Ovary (tissue), 10 donors: Measurements from ENCODE around the gene DCUN1D4. TPM values are rescaled to one million over a fixed set of nuclear protein-coding genes. Genes with fewer than 3 reads are reported as not detected.

Source experiments
- DNase-seq, 5 donors: peaks; one replicate each; pipeline ENCODE4 v3.0.0-alpha.2; 2019 to 2020
- H3K27ac ChIP-seq, 2 donors: fragments of 200-600 bp; one replicate each; pipeline versions ENCODE4 v1.5.1 to v1.8.0; 2019 to 2022
- H3K27me3 ChIP-seq: fragments of 200-600 bp; one replicate; pipeline ENCODE4 v1.8.0; 2022
- H3K36me3 ChIP-seq: fragments of 200-600 bp; sonication (generic); one replicate; pipeline ENCODE4 v1.5.1; 2019
- H3K4me1 ChIP-seq: one replicate; pipeline ENCODE4 v1.8.1; 2013; ENCODE audit warnings: mild to moderate bottlenecking, moderate library complexity; ENCODE audit not compliant: insufficient read depth
- H3K4me3 ChIP-seq: fragments of 200-600 bp; sonication (generic); one replicate; pipeline ENCODE4 v1.5.1; 2017
- H3K9me3 ChIP-seq, 2 donors: fragments of 200-600 bp in 1 of 2; sonication (generic) in 1 of 2; one replicate each; pipeline versions ENCODE4 v1.5.1 to v1.8.1; 2013 to 2019; ENCODE audit warnings: mild to moderate bottlenecking in 1 of 2, moderate library complexity in 1 of 2
- CTCF ChIP-seq, 3 donors: fragments of 450-650 bp in 2 of 3; fragments of 200-600 bp in 1 of 3; IDR thresholded peaks; one replicate each; pipeline versions ENCODE4 v1.5.1 to v1.8.0; 2016 to 2022; ENCODE audit warnings: antibody characterized with exemption in 3 of 3, mild to moderate bottlenecking in 1 of 3
- EP300 ChIP-seq: sonication (generic); formaldehyde crosslinking; IDR thresholded peaks from one replicate; pipeline ENCODE4 v1.6.1; 2017; ENCODE audit warnings: antibody characterized with exemption
- POLR2A ChIP-seq: fragments of 450-650 bp; IDR thresholded peaks from one replicate; pipeline ENCODE4 v1.6.1; 2017; ENCODE audit warnings: antibody characterized with exemption, mild to moderate bottlenecking, moderate library complexity
- WGBS, 3 donors: extraction: QIAGEN DNeasy Blood & Tissue Kit in 1 of 3; methylation state at CpG; one replicate each; pipeline versions ENCODE4 v1.1.5 to v1.1.7; 2013 to 2017; 5-methylcytosine and 5-hydroxymethylcytosine counted together
- intact Hi-C, 4 donors: fragments of 100-400 bp; cut with DNase I; formaldehyde crosslinking; loops; one replicate each; pipeline versions ENCODE4 v1.11.0 to v1.15.1; 2022 to 2023
- long read RNA-seq, 3 donors: library from polyadenylated mRNA in 2 of 3; unstranded in 2 of 3; transcript quantifications; one replicate each; pipeline ENCODE4 v2.0.0 and lab custom pipeline, GENCODE V29; 2021 to 2026
- polyA plus RNA-seq, 2 donors: library from polyadenylated mRNA; stranded (reverse); fragments of 200-250 nt in 1 of 2; fragments of 350-450 nt in 1 of 2; fragmentation: Illumina TruSeq in 1 of 2; extraction: RNeasy Lipid Tissue Mini Kit (QIAGEN cat#74804) in 1 of 2; gene quantifications; one replicate each; pipeline ENCODE4 v1.2.3, GENCODE V29; 2013 to 2014
- total RNA-seq, 7 donors: library from RNA; depleted of rRNA in 2 of 7; stranded (reverse); fragments of >200 nt in 2 of 7; fragmentation: NEBNext Ultra II Directional in 3 of 7; extraction: Animal tissue kit (Norgen Biotek cat#: 25700) in 3 of 7; gene quantifications; one replicate each; pipeline versions ENCODE4 v1.1.0 to v1.2.4, GENCODE V29; 2016 to 2023
- donor health status: DM: no; HTN: no; CAD: no; lungs with moderate emphysema.
- donor health status: DM: no; HTN: no; CAD: no.
- donor health status: Bipolar disorder and iron deficiency.
- donor health status: DM: yes; HTN: yes; CAD: no.
- donor health status: DM: no; HTN: no; CAD: no.
- donor health status: DM: yes; HTN: yes; CAD: no.

Gene DCUN1D4
- total RNA-seq (100 to 1,000 TPM in 1 of 7 donors, 10 to 100 TPM in 6; 54.0 to 102 (median 73.4) TPM), polyA plus RNA-seq (10 to 100 TPM; 20.7 to 31.4 TPM)
- long read RNA-seq, donor 1, full-length matches to known transcripts: 19 of 38 reads
- long read RNA-seq, donor 1, partial matches to known transcripts: 4 of 38 reads
- long read RNA-seq, donor 1, other reads (novel, unspliced or antisense): 15 of 38 reads
- long read RNA-seq, donor 2, full-length matches to known transcripts: 6 of 6 reads
- long read RNA-seq, donor 2, partial matches to known transcripts: 0 of 6 reads
- long read RNA-seq, donor 2, other reads (novel, unspliced or antisense): 0 of 6 reads
- long read RNA-seq, donor 3, full-length matches to known transcripts: 63 of 88 reads
- long read RNA-seq, donor 3, partial matches to known transcripts: 0 of 88 reads
- long read RNA-seq, donor 3, other reads (novel, unspliced or antisense): 25 of 88 reads

GRCh38 chr4:51842554-51843308, at the start of gene DCUN1D4:
Gene DCUN1D4, plus strand, starts transcription at chr4:51843153. Its CDS starts 90 bp downstream, at chr4:51843243.
- peak; percentile 83 for TF ChIP-seq POLR2A
- TF ChIP-seq EP300: no peak
- TF ChIP-seq CTCF (IDR thresholded peaks at IDR 0.05): peak; percentile 34 to 76 (median 49)
- Histone ChIP-seq H3K36me3 (no peaks in the 10 kb centered on the region), H3K27me3 (no peaks in the 10 kb centered on the region), H3K4me1 (peaks cover 4% of the 10 kb centered on the region), H3K27ac (peak within 1 kb of the TSS; percentile 87 to 96), H3K9me3 (no peaks in the 10 kb centered on the region), H3K4me3 (peak within 1 kb of the TSS; percentile 91)
- peak; percentile 100 for DNase-seq
- 0% methylated on average over 50 to 68 of the region's 68 CpGs for WGBS, 3 donors
- intact Hi-C loops: loop anchor here in 2 of 4 donors (5.0 to 10.0 kb wide), 3 partner anchors 52 to 1125 kb away; partner anchors contain the start of gene SGCB (in 1 of the 2)

GRCh38 chr4:51820443-51821234, 22.3 kb upstream of the DCUN1D4 start:
- intact Hi-C loops: no loop called here
- no peaks in the 10 kb centered on the region for H3K36me3 ChIP-seq
- H3K4me3 ChIP-seq: no peak overlapping the region
- TF ChIP-seq EP300 (no peak), POLR2A (no peak), CTCF (IDR thresholded peaks at IDR 0.05) (no peak)
- DNase-seq: no peak
- no peaks in the 10 kb centered on the region for H3K9me3 ChIP-seq
- no peaks in the 10 kb centered on the region for H3K4me1 ChIP-seq
- no peaks in the 10 kb centered on the region for H3K27me3 ChIP-seq
- 86 to 89% (median 88%) methylated on average over 8 of the region's 8 CpGs for WGBS, 3 donors
- H3K27ac ChIP-seq: no peak overlapping the region

- H3K27ac ChIP-seq: no peak overlapping the region
- intact Hi-C loops: no loop called here
- H3K36me3 ChIP-seq: no peaks in the 10 kb centered on the region
- no peak for DNase-seq
- WGBS, 3 donors: 47 to 55% (median 51%) methylated on average over 5 of the region's 5 CpGs
- no peak for TF ChIP-seq EP300
- no peak for TF ChIP-seq CTCF (IDR thresholded peaks at IDR 0.05)
- no peak for TF ChIP-seq POLR2A
- no peak overlapping the region for H3K4me3 ChIP-seq
- no peaks in the 10 kb centered on the region for H3K27me3 ChIP-seq
- no peaks in the 10 kb centered on the region for H3K9me3 ChIP-seq
- H3K4me1 ChIP-seq: no peaks in the 10 kb centered on the region
These were observed 17.6 kb upstream of the DCUN1D4 start for GRCh38 chr4:51825341-51825740.

- intact Hi-C loops: no loop called here
- H3K36me3 ChIP-seq: no peaks in the 10 kb centered on the region
- DNase-seq: no peak
- WGBS, 3 donors: 33 to 42% (median 35%) methylated on average over 3 of the region's 3 CpGs
- H3K4me1 ChIP-seq: no peaks in the 10 kb centered on the region
- no peak overlapping the region for H3K27ac ChIP-seq
- H3K27me3 ChIP-seq: no peaks in the 10 kb centered on the region
- H3K4me3 ChIP-seq: no peak overlapping the region
- TF ChIP-seq POLR2A (no peak), EP300 (no peak), CTCF (IDR thresholded peaks at IDR 0.05) (no peak)
- H3K9me3 ChIP-seq: no peaks in the 10 kb centered on the region
These were observed 12.7 kb upstream of the DCUN1D4 start for GRCh38 chr4:51830156-51830720.
